ENCODE results near the gene GABRG2.
A peak's percentile ranks its signal among the peaks of the same experiment; 100 is the strongest.

The GABRG2 gene

GRCh38 chr5:162091336-162091735 lies 23.8 kb downstream of the GABRG2 start:
- Histone ChIP-seq H3K9ac (ENCODE audit: low read length) (no peak overlapping the region), H3K4me1 (ENCODE audit: control insufficient read depth, insufficient read depth, low read length) (no peaks in the 10 kb centered on the region), H3K36me3 (ENCODE audit: control insufficient read depth, insufficient read depth, low read length) (no peaks in the 10 kb centered on the region), H3K4me3 (ENCODE audit: low read depth, low read length) (no peak overlapping the region), H3K9me3 (ENCODE audit: control insufficient read depth, insufficient read depth, low read depth, low read length) (no peaks in the 10 kb centered on the region), H3K27me3 (ENCODE audit: control insufficient read depth, insufficient read depth, low read length) (no peaks in the 10 kb centered on the region), H3K27ac (ENCODE audit: low read depth, low read length) (no peak overlapping the region)

GRCh38 chr5:162096448-162096847 lies 28.9 kb downstream of the GABRG2 start:
- no peak overlapping the region for H3K4me3 ChIP-seq (ENCODE audit: low read depth, low read length)
- peaks cover 15% of the 10 kb centered on the region for H3K4me1 ChIP-seq (ENCODE audit: control insufficient read depth, insufficient read depth, low read length)
- no peak overlapping the region for H3K27ac ChIP-seq (ENCODE audit: low read depth, low read length)
- H3K9me3 ChIP-seq (ENCODE audit: control insufficient read depth, insufficient read depth, low read depth, low read length), result no peaks in the 10 kb centered on the region
- no peak overlapping the region for H3K9ac ChIP-seq (ENCODE audit: low read length)
- no peaks in the 10 kb centered on the region for H3K36me3 ChIP-seq (ENCODE audit: control insufficient read depth, insufficient read depth, low read length)
- H3K27me3 ChIP-seq (ENCODE audit: control insufficient read depth, insufficient read depth, low read length), result no peaks in the 10 kb centered on the region

GRCh38 chr5:162107591-162107990 lies 40.0 kb downstream of the GABRG2 start:
- Histone ChIP-seq H3K9ac (ENCODE audit: low read length) (no peak overlapping the region), H3K27ac (ENCODE audit: low read depth, low read length) (no peak overlapping the region), H3K27me3 (ENCODE audit: control insufficient read depth, insufficient read depth, low read length) (no peaks in the 10 kb centered on the region), H3K4me1 (ENCODE audit: control insufficient read depth, insufficient read depth, low read length) (no peaks in the 10 kb centered on the region), H3K4me3 (ENCODE audit: low read depth, low read length) (no peak overlapping the region), H3K36me3 (ENCODE audit: control insufficient read depth, insufficient read depth, low read length) (no peaks in the 10 kb centered on the region), H3K9me3 (ENCODE audit: control insufficient read depth, insufficient read depth, low read depth, low read length) (no peaks in the 10 kb centered on the region)

DNA sequence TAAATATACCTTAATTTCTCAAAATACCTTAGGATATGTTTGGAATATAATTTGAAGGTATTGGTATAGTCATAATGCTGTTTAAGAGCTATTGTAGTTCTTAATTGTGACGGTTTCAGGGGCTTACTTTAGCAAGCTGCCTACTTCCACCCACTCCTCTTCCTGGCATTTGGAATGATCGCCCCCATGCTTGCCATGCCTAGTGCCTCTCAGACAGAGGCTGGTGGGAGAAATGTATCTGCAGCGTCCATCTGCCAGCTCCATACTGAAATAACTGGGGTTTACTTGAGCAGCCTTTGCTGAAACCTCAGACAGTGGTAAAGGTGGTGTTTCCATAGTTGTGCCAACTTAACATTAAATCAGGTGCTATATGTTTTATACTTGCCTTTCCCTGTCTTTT lies 52.2 kb downstream of the GABRG2 start:
- H3K36me3 ChIP-seq (ENCODE audit: control insufficient read depth, insufficient read depth, low read length), result no peaks in the 10 kb centered on the region
- no peak overlapping the region for H3K4me3 ChIP-seq (ENCODE audit: low read depth, low read length)
- no peak overlapping the region for H3K9ac ChIP-seq (ENCODE audit: low read length)
- H3K27ac ChIP-seq (ENCODE audit: low read depth, low read length), result no peak overlapping the region
- no peaks in the 10 kb centered on the region for H3K9me3 ChIP-seq (ENCODE audit: control insufficient read depth, insufficient read depth, low read depth, low read length)
- no peaks in the 10 kb centered on the region for H3K27me3 ChIP-seq (ENCODE audit: control insufficient read depth, insufficient read depth, low read length)
- H3K4me1 ChIP-seq (ENCODE audit: control insufficient read depth, insufficient read depth, low read length), result peaks cover 5% of the 10 kb centered on the region; the same call in 1 of the 2 replicates

GRCh38 chr5:162128117-162128516 lies 60.5 kb downstream of the GABRG2 start:
- Histone ChIP-seq H3K27me3 (ENCODE audit: control insufficient read depth, insufficient read depth, low read length) (no peaks in the 10 kb centered on the region), H3K27ac (ENCODE audit: low read depth, low read length) (no peak overlapping the region), H3K36me3 (ENCODE audit: control insufficient read depth, insufficient read depth, low read length) (no peaks in the 10 kb centered on the region), H3K4me3 (ENCODE audit: low read depth, low read length) (no peak overlapping the region), H3K9me3 (ENCODE audit: control insufficient read depth, insufficient read depth, low read depth, low read length) (no peaks in the 10 kb centered on the region), H3K9ac (ENCODE audit: low read length) (no peak overlapping the region), H3K4me1 (ENCODE audit: control insufficient read depth, insufficient read depth, low read length) (peaks cover 19% of the 10 kb centered on the region)

- H3K9ac ChIP-seq (ENCODE audit: low read length), result no peak overlapping the region
- no peak overlapping the region for H3K4me3 ChIP-seq (ENCODE audit: low read depth, low read length)
- no peak overlapping the region for H3K27ac ChIP-seq (ENCODE audit: low read depth, low read length)
- no peaks in the 10 kb centered on the region for H3K36me3 ChIP-seq (ENCODE audit: control insufficient read depth, insufficient read depth, low read length)
- no peaks in the 10 kb centered on the region for H3K27me3 ChIP-seq (ENCODE audit: control insufficient read depth, insufficient read depth, low read length)
- H3K9me3 ChIP-seq (ENCODE audit: control insufficient read depth, insufficient read depth, low read depth, low read length), result no peaks in the 10 kb centered on the region
- peaks cover 14% of the 10 kb centered on the region for H3K4me1 ChIP-seq (ENCODE audit: control insufficient read depth, insufficient read depth, low read length)
These were observed 64.8 kb downstream of the GABRG2 start for GRCh38 chr5:162132348-162132747.

DNA sequence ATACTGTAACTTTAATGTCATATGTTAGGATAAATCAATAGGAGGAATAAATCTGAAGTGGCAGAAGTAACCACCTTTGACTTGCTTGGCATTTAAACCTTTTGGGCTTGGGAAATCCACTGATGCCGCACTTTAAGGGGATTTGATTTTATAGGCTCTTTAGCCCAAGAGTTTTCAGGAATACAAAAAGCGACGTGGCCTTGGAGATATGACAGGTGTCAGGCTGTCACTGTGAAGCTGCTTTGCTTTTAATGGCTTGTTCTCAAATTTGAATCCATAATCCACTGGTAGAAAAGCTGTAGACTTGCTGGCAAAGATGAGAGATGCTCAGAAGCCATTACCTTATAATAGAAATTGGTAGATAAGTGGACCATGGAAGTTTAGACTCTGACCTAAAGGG lies 71.6 kb downstream of the GABRG2 start:
- no peaks in the 10 kb centered on the region for H3K9me3 ChIP-seq (ENCODE audit: control insufficient read depth, insufficient read depth, low read depth, low read length)
- no peak overlapping the region for H3K4me3 ChIP-seq (ENCODE audit: low read depth, low read length)
- H3K9ac ChIP-seq (ENCODE audit: low read length), result no peak overlapping the region
- H3K36me3 ChIP-seq (ENCODE audit: control insufficient read depth, insufficient read depth, low read length), result no peaks in the 10 kb centered on the region
- H3K27me3 ChIP-seq (ENCODE audit: control insufficient read depth, insufficient read depth, low read length), result no peaks in the 10 kb centered on the region
- H3K4me1 ChIP-seq (ENCODE audit: control insufficient read depth, insufficient read depth, low read length), result no peaks in the 10 kb centered on the region
- no peak overlapping the region for H3K27ac ChIP-seq (ENCODE audit: low read depth, low read length)

DNA sequence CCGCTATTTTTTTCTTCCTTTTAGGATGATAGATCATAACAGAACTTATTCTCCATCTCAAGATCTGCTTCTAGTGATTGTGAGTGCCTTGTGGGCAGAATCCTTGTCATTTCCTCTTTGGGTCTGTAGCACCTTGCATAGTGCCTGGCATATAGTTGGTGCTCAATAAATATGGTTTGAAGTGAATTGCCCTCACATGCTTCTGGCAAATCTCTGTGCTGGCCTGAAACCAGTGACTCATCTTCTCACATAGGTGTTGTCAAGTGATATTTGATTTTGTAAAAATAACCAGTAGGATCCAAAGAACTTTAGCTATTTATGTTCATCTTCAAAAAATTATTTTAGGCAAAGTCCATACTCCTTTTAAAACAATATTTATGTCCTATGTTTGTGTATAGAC lies 86.7 kb downstream of the GABRG2 start:
- no peaks in the 10 kb centered on the region for H3K36me3 ChIP-seq (ENCODE audit: control insufficient read depth, insufficient read depth, low read length)
- peak overlapping the region; percentile 11; the same call in 1 of the 2 replicates for H3K27ac ChIP-seq (ENCODE audit: low read depth, low read length)
- no peak overlapping the region for H3K9ac ChIP-seq (ENCODE audit: low read length)
- H3K9me3 ChIP-seq (ENCODE audit: control insufficient read depth, insufficient read depth, low read depth, low read length), result no peaks in the 10 kb centered on the region
- H3K4me1 ChIP-seq (ENCODE audit: control insufficient read depth, insufficient read depth, low read length), result no peaks in the 10 kb centered on the region
- H3K4me3 ChIP-seq (ENCODE audit: low read depth, low read length), result no peak overlapping the region
- no peaks in the 10 kb centered on the region for H3K27me3 ChIP-seq (ENCODE audit: control insufficient read depth, insufficient read depth, low read length)

- Histone ChIP-seq H3K4me3 (ENCODE audit: low read depth, low read length) (no peak overlapping the region), H3K27me3 (ENCODE audit: control insufficient read depth, insufficient read depth, low read length) (no peaks in the 10 kb centered on the region), H3K9me3 (ENCODE audit: control insufficient read depth, insufficient read depth, low read depth, low read length) (no peaks in the 10 kb centered on the region), H3K27ac (ENCODE audit: low read depth, low read length) (no peak overlapping the region), H3K4me1 (ENCODE audit: control insufficient read depth, insufficient read depth, low read length) (0 out of 2 replicates have a peak, but pooled peaks cover 7% of the 10 kb centered on the region), H3K36me3 (ENCODE audit: control insufficient read depth, insufficient read depth, low read length) (no peaks in the 10 kb centered on the region), H3K9ac (ENCODE audit: low read length) (no peak overlapping the region)
These were observed 92.8 kb downstream of the GABRG2 start for GRCh38 chr5:162160401-162160800.

DNA sequence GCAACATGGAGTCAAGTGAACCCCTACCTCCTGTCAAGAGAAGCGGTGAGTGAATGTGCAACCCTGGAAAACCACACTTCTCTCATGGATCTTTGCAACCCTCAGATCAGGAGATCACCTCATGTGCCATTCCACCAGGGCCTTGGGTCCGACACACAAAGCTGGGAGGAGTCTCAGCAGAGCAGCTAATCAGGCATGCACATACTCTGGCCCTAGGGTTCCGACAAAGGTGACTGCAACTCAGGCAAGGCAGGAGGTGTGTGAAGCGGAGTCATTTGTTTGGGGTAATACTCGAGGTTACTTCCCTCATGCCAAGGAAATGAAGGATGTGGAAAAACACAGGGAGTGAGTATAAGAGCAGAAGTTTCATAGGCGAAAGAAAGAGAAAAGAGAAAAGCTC lies 96.1 kb downstream of the GABRG2 start:
- Histone ChIP-seq H3K4me1 (ENCODE audit: control insufficient read depth, insufficient read depth, low read length) (0 out of 2 replicates have a peak, but pooled peaks cover 7% of the 10 kb centered on the region), H3K27me3 (ENCODE audit: control insufficient read depth, insufficient read depth, low read length) (no peaks in the 10 kb centered on the region), H3K9me3 (ENCODE audit: control insufficient read depth, insufficient read depth, low read depth, low read length) (peaks cover 8% of the 10 kb centered on the region; the same call in 1 of the 2 replicates), H3K36me3 (ENCODE audit: control insufficient read depth, insufficient read depth, low read length) (no peaks in the 10 kb centered on the region), H3K9ac (ENCODE audit: low read length) (no peak overlapping the region), H3K4me3 (ENCODE audit: low read depth, low read length) (no peak overlapping the region), H3K27ac (ENCODE audit: low read depth, low read length) (no peak overlapping the region)

DNA sequence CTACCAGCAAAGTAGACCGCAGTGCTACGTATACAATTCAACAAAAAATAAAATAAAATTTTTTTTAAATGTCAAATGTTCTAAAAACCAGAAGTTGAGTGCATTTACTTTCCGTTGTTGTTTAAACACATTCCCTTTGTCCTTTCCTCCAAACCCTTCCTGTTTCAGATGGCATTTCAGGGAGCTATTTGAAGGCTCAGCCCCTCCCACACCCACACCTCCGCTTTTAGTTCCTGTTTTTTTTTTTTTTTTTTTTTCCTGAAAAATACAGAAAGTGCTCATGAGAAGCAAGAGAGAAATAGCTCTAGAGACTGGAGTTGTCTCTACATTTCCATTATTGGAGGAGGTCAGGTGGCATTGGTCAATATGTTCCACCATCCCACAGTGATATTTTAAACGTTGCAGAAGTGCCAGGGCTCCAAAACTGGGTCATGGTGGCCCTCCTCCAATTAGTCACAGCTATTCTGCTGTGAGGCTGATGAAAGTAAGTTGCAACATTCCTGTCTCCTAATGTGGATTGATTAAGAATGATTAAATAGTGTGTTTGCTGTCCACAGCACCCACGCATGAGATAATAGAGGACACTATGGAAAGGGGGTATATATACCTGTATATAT lies 106.9 kb downstream of the GABRG2 start:
- no peaks in the 10 kb centered on the region for H3K4me1 ChIP-seq (ENCODE audit: control insufficient read depth, insufficient read depth, low read length)
- H3K27ac ChIP-seq (ENCODE audit: low read depth, low read length), result no peak overlapping the region
- no peak overlapping the region for H3K9ac ChIP-seq (ENCODE audit: low read length)
- no peaks in the 10 kb centered on the region for H3K36me3 ChIP-seq (ENCODE audit: control insufficient read depth, insufficient read depth, low read length)
- H3K4me3 ChIP-seq (ENCODE audit: low read depth, low read length), result no peak overlapping the region
- no peaks in the 10 kb centered on the region for H3K9me3 ChIP-seq (ENCODE audit: control insufficient read depth, insufficient read depth, low read depth, low read length)
- H3K27me3 ChIP-seq (ENCODE audit: control insufficient read depth, insufficient read depth, low read length), result no peaks in the 10 kb centered on the region

Measured in HUES6 (cell line).